Astrocyte (in vitro differentiated cells and primary cell): ENCODE results near the gene AIF1. TPM values are rescaled to one million over a fixed set of nuclear protein-coding genes. Genes with fewer than 3 reads are reported as not detected.
A peak's percentile ranks its signal among the peaks of the same experiment; 100 is the strongest.

ENCODE experiments used
- DNase-seq: peaks from one replicate; pipeline ENCODE4 v3.0.0-alpha.2; 2010; ENCODE audit warnings: low read depth
- FAIRE-seq: peaks from 2 replicates; lab custom pipeline; 2011; peaks lifted over from hg19 to GRCh38; lab: Jason Lieb, UNC
- H2AFZ ChIP-seq: 2 replicates; pipeline ENCODE4 v1.6.0; 2012; ENCODE audit warnings: low read depth, low read length, inconsistent platforms
- H3K27ac ChIP-seq: 2 replicates; pipeline ENCODE4 v1.5.1; 2011; ENCODE audit warnings: low read depth, low read length, inconsistent platforms
- H3K27me3 ChIP-seq: 2 replicates; pipeline ENCODE4 v1.6.0; 2011; ENCODE audit warnings: low read length, inconsistent platforms; ENCODE audit not compliant: insufficient read depth
- H3K36me3 ChIP-seq: 2 replicates; pipeline ENCODE4 v1.5.1; 2011; ENCODE audit warnings: low read length, inconsistent platforms; ENCODE audit not compliant: insufficient read depth
- H3K4me1 ChIP-seq: 2 replicates; pipeline ENCODE4 v1.5.1; 2011; ENCODE audit warnings: low read length, inconsistent platforms; ENCODE audit not compliant: insufficient read depth
- H3K4me2 ChIP-seq: 2 replicates; pipeline ENCODE4 v1.6.0; 2012; ENCODE audit warnings: low read length, inconsistent platforms
- H3K4me3 ChIP-seq: 2 replicates; pipeline ENCODE4 v1.5.1; 2011; ENCODE audit warnings: low read depth, mild to moderate bottlenecking, low read length, inconsistent platforms; ENCODE audit not compliant: insufficient read depth
- H3K79me2 ChIP-seq: 2 replicates; pipeline ENCODE4 v1.6.0; 2012; ENCODE audit warnings: mild to moderate bottlenecking, low read length, inconsistent platforms; ENCODE audit not compliant: insufficient read depth
- H3K9ac ChIP-seq: 2 replicates; pipeline ENCODE4 v1.6.0; 2012; ENCODE audit warnings: mild to moderate bottlenecking, low read length, inconsistent platforms
- H3K9me3 ChIP-seq: 2 replicates; pipeline ENCODE4 v1.5.1; 2012; ENCODE audit warnings: low read depth, mild to moderate bottlenecking, low read length, inconsistent platforms; ENCODE audit not compliant: insufficient read depth
- H4K20me1 ChIP-seq: 2 replicates; pipeline ENCODE4 v1.6.0; 2012; ENCODE audit warnings: low read length, inconsistent platforms; ENCODE audit not compliant: insufficient read depth
- H3K27ac Mint-ChIP-seq: one replicate; pipeline ENCODE4 v1.8.0; 2021; ENCODE audit warnings: mild to moderate bottlenecking, mixed read lengths; ENCODE audit not compliant: unreplicated experiment
- H3K27me3 Mint-ChIP-seq: one replicate; pipeline ENCODE4 v1.8.0; 2021; ENCODE audit warnings: low read depth, mixed read lengths; ENCODE audit not compliant: unreplicated experiment
- H3K36me3 Mint-ChIP-seq: one replicate; pipeline ENCODE4 v1.8.0; 2021; ENCODE audit warnings: low read depth, mixed read lengths; ENCODE audit not compliant: unreplicated experiment
- H3K4me1 Mint-ChIP-seq: one replicate; pipeline ENCODE4 v1.8.0; 2021; ENCODE audit warnings: low read depth, mixed read lengths; ENCODE audit not compliant: unreplicated experiment
- H3K4me3 Mint-ChIP-seq: one replicate; pipeline ENCODE4 v1.8.0; 2021; ENCODE audit warnings: mild to moderate bottlenecking, moderate library complexity, mixed read lengths; ENCODE audit not compliant: unreplicated experiment
- H3K9me3 Mint-ChIP-seq: one replicate; pipeline ENCODE4 v1.8.0; 2021; ENCODE audit warnings: mild to moderate bottlenecking, mixed read lengths; ENCODE audit not compliant: unreplicated experiment
- CTCF ChIP-seq: IDR thresholded peaks from 2 replicates; pipeline ENCODE4 v1.5.1; 2011; ENCODE audit warnings: low read depth, mild to moderate bottlenecking, inconsistent platforms, low read length, moderate library complexity; ENCODE audit not compliant: insufficient read depth
- EZH2 ChIP-seq: IDR thresholded peaks from 2 replicates; pipeline ENCODE4 v1.6.1; 2012; ENCODE audit warnings: mild to moderate bottlenecking, low read length, inconsistent platforms; ENCODE audit not compliant: insufficient read depth
- total RNA-seq: library from RNA; stranded (reverse); gene quantifications from 2 replicates; pipeline ENCODE4 v1.2.1, GENCODE V29; 2021

The AIF1 gene
- total RNA-seq, 1 donor from 2014 or later: not detected

- no peak overlapping the region for H3K9ac ChIP-seq
- no peak overlapping the region for H3K4me2 ChIP-seq
- FAIRE-seq (no peak), DNase-seq (no peak)
- H3K27me3 Mint-ChIP-seq: no peaks in the 10 kb centered on the region
- H2AFZ ChIP-seq: no peak overlapping the region
- H3K4me1 ChIP-seq: peaks cover 11% of the 10 kb centered on the region
- H3K9me3 Mint-ChIP-seq: no peaks in the 10 kb centered on the region
- peaks cover 49% of the 10 kb centered on the region for H3K36me3 ChIP-seq
- H3K27ac Mint-ChIP-seq: peak overlapping the region; percentile 80
- no peaks in the 10 kb centered on the region for H3K27me3 ChIP-seq
- H3K9me3 ChIP-seq: no peaks in the 10 kb centered on the region
- no peak overlapping the region for H3K27ac ChIP-seq
- H4K20me1 ChIP-seq: peaks cover 92% of the 10 kb centered on the region
- peaks cover 3% of the 10 kb centered on the region for H3K4me1 Mint-ChIP-seq
- no peak for TF ChIP-seq CTCF
- TF ChIP-seq EZH2: no peak
- no peak overlapping the region for H3K4me3 Mint-ChIP-seq
- peaks cover 36% of the 10 kb centered on the region for H3K36me3 Mint-ChIP-seq
- H3K4me3 ChIP-seq: no peak overlapping the region
- peaks cover 28% of the 10 kb centered on the region for H3K79me2 ChIP-seq
These were observed 20.0 kb downstream of the AIF1 start for GRCh38 chr6:31634969-31635575.

GRCh38 chr6:31636698-31637596 lies 21.9 kb downstream of the AIF1 start:
- H2AFZ ChIP-seq: no peak overlapping the region
- no peak overlapping the region for H3K9ac ChIP-seq
- H3K79me2 ChIP-seq: peaks cover 12% of the 10 kb centered on the region
- no peak overlapping the region for H3K4me2 ChIP-seq
- Mint-ChIP-seq H3K4me1 (peaks cover 3% of the 10 kb centered on the region), H3K9me3 (no peaks in the 10 kb centered on the region), H3K27me3 (no peaks in the 10 kb centered on the region), H3K27ac (peak overlapping the region; percentile 75), H3K4me3 (no peak overlapping the region), H3K36me3 (peaks cover 34% of the 10 kb centered on the region)
- DNase-seq: no peak
- no peak for TF ChIP-seq EZH2
- no peak for TF ChIP-seq CTCF
- H3K4me3 ChIP-seq: no peak overlapping the region
- no peak for FAIRE-seq
- peaks cover 13% of the 10 kb centered on the region for H3K4me1 ChIP-seq
- peaks cover 75% of the 10 kb centered on the region for H4K20me1 ChIP-seq
- H3K36me3 ChIP-seq: peaks cover 62% of the 10 kb centered on the region
- no peaks in the 10 kb centered on the region for H3K27me3 ChIP-seq
- no peak overlapping the region for H3K27ac ChIP-seq
- no peaks in the 10 kb centered on the region for H3K9me3 ChIP-seq
